SIG-M5 (cell line): Measurements from ENCODE around the gene POLD4.

ENCODE experiments used
- DNase-seq: peaks from one replicate; lab custom pipeline; 2025; lab: John Stamatoyannopoulos, UW

The POLD4 gene

DNA sequence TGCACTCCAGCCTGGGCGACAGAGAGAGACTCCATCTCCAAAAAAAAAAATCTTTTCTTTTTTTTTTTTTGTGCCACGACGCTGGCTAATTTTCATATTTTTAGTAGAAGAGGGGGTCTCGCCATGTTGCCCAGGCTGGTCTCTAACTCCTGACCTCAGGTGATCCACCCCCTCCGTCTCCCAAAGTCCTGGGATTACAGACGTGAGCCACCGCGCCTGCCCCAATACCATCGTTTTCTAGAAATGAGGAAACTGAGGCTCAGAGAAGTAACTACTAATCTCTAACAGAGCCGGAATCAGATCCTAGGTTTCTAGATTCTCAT, 36.5 kb downstream of the POLD4 start:
- DNase-seq, result no peak

DNA sequence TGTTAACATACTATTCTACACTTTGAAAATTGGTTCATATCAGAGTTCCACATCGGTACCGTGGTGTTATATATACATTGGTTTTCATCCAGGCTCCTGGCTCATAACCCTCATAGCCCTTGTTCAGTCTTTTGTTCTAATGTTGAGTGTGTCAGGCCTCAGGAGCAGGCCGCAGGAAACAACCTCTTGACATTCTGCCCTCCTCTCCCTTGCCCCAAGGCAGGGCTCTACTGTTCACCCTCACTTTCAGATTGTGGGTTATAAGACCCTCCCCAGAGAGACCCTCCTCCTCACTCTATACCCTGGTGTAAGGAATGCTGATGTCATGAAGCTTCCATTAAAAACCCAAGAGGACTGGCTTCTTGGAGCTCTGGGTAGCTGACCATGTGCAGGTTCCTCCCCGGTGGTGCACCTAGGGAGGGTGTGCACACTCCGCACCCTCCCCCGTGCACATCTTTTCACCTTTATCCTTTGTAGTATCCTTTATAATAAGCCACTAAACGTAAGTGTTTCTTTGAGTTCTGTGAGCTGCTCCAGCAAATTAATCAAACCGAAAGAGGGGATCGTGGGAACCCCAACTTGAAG, 37.9 kb downstream of the POLD4 start:
- DNase-seq, result no peak

DNA sequence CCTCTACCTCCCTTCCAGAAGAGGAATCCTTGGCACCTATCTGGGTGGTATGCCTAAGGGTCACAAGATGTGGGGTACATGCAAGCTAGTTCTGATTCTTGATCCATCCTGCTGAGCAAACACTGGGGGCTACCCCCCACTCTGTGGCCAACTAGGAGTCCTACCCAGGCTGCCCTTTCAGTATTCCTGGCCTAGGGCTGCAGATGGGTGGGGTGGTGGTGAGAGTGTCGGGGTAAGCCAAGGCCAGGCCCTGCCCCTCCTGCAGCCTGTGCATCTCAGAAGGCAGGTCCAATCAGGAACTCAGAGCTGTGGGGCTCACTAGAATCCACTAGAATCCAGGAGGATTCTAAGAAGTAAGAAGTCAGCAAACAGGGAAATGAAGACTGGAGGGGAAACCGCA, 39.1 kb downstream of the POLD4 start:
- DNase-seq, result no peak

DNA sequence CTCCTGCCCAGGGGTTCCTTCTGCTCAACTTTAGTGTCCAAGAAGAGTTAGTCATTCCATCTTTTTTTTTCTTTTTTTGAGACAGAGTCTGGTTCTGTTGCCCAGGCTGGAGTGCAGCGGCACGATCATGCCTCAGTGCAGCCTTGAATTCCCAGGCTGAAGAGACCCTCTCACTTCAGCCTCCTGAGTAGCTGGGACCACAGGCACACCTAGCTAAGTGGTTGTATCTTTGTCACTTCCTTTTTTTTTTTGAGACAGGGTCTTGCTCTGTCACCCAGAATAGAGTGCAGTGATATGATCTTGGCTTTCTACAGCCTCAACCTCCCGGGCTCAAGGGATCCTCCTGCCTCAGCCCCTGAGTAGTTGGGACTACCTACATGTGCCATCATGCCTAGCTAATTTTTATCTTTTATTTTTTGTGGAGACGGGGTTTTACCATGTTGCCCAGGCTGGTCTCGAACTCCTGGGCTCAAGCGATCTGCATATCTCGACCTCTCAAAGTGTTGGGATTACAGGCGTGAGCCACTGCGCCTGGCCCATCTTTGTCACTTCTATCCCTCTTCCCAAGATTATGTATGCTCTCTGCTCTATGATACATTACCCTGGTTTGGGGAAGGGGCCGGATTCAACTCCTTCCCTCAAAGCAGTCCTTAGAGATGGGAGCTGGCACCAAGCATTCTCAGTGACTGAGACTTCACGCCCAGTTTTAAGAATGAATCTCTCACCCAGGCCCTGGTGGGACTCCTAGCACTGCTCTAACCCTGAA, 40.0 kb downstream of the POLD4 start:
- DNase-seq, result no peak

DNA sequence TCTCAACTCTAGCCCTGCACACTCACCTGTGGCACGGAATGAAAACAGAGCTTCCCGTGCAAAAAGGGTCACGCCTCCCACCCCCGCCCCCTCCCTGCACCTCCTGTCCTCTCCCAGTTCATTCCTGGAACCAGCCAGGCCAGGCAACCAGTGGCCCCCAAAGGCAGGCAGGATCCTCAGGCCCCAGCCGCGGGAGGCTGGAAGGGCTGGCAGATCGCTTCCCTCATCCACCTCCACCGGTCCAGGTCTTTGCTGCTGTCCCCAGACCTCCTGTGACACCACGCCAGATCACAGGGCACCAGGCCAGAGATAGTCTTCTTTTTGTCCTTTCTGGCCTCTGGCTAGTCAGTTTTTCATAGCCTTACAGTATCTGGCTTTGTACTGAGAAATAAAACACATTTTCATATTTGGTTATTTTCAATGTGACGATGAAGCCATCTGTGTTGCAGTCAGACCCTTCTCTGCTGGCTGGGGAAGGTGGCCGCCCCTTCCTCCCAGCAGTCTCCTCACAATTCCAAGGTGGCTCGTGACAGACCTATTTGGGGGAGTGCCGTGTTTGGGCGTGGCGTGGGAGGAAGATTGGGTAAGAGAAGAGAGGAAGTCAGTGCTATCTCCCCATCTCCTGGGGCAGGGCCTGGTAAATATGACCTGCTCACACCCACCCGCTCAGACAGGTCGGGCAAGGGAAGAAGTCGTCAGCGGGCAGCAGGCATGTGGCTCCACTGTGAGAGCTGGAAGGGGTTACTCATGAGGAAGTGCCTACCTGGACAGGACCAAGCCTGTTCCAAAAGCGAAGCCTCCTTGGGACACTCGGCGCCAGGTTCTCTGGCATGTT, 40.9 kb downstream of the POLD4 start:
- no peak for DNase-seq

DNA sequence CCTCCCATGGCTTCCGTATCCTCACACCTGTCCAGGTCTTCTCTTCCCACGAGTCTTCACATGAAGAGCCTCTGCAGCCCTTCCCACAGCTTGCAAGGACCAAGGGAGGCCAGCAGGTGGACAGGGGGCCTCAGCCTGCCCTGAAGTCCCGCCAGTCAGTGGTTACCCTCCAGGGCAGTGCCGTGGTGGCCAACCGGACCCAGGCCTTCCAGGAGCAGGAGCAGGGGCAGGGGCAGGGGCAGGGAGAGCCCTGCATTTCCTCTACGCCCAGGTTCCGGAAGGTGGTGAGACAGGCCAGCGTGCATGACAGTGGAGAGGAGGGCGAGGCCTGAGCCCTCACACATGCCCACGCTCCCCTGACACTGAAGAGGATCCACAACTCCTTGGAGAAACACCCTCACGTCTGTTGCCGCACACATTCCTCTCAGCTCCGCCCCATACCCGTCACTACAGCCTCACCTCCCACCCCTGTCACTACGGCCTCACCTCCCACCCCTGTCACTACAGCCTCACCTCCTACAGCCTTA, 41.7 kb downstream of the POLD4 start:
- DNase-seq, result no peak

DNA sequence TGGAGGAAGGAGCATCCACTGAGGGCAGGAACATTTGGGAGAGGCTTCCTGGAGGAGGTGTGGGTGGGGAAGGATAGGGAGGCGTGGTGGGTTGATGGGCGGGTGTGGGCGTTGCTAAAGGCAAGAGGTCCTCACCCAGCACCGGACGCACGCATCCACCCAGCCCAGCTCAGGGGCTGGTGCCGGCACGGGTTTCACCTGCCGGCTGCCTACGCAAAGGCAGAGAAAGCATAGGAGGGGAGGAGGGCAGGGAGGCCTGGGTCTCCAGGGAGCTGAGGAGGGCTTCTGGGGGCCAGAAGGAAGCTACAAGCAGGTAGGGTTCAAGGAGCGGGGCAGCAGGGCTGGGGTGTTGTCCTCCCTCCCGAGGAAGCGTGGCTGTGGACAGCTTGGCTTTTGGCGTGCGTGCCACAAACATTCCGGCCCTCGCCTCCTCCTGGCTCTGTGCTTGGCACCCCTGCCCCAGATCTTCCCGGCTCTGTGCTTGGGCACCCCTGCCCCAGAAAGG, 42.2 kb downstream of the POLD4 start:
- DNase-seq, result no peak

DNA sequence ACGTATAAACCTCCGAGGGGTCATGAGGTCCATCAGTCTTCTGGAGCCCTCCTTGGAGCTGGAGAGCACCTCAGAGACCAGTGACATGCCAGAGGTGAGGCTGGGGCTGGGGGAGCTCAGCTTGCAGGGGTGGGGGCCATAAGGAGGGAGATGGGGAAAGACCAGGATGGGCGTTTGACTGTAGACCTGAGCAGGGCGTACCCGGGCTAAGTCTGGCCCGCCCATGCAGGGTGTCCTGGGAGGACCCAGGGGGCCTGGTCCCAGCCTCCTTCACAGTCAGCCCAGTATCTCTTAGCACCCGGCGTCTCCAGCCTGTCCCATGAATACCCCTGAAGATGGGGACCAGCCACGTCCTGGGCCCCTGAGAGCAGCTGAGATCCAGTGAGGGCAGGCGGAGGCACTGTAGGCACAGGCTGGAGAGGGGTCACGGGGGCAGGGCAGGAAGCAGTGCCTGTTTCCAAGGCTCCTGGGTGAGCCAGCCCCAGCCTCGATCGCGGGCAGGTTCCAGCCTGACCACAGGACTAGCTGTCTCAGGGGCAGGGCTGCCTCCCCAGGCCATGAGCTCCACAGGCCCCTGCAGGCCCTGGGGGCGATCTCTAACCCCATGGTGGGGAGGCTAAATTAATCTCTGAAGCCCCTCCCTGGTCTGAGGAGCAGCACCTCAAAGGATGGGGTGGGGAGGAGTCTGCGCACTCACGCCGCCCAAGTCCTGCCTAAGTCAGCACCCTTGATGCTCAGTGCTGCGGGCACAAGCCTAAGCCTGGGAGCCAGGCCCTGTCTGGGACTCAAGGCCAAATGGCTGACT, 42.9 kb downstream of the POLD4 start:
- no peak for DNase-seq

DNA sequence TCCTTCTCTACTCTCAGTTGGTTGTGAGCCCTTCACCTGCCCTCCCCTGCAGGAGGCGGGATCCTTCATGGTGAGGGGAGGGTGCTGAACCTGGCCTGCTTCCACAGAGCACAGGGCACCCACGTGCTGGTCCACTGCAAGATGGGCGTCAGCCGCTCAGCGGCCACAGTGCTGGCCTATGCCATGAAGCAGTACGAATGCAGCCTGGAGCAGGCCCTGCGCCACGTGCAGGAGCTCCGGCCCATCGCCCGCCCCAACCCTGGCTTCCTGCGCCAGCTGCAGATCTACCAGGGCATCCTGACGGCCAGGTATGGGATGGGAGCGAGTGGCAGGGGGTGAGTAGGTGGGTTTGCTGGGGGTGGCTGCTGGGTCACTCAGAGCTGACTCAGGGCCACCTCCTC, 43.7 kb downstream of the POLD4 start:
- DNase-seq, result no peak

DNA sequence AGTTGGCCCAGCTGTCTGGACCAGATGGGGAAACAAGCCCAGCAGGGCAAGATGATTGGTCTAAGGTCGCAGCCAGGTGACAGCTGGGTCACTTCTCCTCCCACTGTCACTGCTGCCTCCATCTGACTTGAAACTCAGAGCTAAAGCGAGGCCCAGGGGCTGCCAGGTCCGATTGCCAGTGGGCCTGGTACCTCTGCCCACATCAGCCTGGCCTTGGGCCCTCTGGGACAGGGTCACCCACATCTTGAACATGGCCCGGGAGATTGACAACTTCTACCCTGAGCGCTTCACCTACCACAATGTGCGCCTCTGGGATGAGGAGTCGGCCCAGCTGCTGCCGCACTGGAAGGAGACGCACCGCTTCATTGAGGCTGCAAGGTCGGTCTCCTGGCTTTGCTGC, 44.2 kb downstream of the POLD4 start:
- DNase-seq, result no peak

DNA sequence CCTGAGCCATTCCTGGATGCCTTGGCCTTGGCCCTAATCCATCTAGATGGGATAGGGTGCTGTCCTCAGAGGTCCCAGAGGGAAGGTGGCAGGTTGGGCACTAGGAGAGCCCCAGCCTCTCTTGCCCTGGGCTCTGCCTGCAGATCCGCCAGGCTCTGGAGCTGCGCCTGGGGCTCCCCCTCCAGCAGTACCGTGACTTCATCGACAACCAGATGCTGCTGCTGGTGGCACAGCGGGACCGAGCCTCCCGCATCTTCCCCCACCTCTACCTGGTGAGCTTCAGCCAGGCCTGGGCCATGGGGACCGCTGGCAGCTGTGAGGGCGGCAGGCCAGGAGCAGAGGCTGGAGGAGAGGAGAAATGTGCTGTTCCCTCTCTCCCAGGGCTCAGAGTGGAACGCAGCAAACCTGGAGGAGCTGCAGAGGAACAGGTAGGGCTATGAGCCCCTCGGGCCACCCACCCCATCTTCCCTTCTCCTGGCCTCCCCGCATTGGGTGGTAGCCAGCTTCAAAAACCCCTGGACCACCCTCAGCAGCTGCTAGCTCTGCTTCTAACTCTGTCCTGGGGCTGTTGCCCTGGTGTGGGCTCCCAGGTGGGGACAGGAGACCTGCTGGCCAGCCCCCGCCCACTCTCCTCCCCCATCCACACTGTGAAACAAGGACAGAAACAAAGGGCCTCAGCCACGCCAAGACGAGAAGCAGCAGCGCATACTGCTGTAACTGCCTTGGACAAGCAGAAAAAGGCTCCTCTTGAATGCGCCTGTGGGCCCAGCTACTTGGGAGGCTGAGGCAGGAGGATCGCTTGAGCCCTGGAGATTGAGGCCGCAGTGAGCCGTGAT, 45.1 kb downstream of the POLD4 start:
- DNase-seq, result no peak

DNA sequence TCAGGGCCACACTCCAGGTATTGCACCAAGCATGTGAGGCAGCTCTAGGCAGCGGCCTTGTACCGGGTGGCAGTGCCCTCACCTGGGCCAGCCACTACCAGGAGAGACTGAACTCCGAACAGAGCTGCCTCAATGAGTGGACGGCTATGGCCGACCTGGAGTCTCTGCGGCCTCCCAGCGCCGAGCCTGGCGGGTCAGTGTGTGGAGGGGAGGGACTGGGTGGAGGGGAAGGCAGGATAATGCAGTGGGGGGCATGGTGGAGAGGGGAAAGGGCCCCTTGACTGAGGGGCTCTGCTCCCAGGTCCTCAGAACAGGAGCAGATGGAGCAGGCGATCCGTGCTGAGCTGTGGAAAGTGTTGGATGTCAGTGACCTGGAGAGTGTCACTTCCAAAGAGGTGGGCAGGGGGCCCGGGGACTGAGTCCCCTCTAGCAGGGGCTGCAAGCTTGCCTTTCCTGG, 45.8 kb downstream of the POLD4 start:
- no peak for DNase-seq

DNA sequence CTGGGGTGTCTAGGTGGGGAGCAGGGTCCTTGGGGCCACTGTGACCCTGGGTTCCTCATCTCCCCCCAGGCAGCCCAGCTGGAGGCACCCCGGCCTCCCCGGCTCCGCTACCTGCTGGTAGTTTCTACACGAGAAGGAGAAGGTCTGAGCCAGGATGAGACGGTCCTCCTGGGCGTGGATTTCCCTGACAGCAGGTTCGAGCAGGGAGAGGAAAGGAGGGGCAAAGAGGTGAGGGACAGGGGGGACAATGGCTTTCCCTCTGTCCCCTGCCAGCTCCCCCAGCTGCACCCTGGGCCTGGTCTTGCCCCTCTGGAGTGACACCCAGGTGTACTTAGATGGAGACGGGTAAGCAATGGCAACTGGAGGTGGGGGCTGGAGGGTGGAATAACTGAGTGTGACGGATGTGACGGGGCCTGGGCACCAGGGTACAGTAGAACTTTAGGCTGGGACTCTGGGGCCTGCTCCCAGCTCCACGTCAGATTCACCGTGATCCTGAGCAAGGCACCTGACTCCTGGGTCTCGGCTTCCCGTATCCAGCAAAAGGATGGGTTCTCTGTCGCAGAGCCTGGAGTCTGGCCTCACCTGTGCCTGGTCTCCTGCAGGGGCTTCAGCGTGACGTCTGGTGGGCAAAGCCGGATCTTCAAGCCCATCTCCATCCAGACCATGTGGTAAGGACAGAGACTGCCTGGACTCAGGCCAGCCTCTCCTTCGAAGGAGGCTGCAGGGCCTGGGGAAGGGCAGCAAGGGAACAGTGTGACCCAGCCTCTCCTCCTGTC, 46.4 kb downstream of the POLD4 start:
- no peak for DNase-seq

DNA sequence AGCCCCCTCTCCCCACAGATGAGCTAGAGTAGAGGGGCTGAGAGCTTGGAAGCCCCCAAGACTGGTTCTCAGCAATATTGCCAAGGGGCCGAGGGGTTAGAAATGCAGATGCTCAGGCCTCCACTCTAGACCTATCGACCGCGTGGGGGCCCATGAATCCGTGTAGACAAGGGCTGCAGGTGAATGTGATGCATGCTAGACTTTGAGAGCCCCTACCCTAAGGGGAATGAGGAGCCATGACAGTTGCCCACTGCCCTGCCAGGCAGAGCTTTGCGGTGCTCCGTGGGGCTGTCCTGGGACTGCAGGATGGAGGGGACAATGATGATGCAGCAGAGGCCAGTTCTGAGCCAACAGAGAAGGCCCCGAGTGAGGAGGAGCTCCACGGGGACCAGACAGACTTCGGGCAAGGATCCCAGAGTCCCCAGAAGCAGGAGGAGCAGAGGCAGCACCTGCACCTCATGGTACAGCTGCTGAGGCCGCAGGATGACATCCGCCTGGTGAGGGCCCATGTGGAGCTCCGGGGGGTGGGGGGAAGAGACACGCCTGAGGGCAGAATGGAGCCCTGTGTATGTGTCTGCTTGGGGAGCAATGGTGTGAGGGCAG, 48.7 kb downstream of the POLD4 start:
- DNase-seq, result no peak

DNA sequence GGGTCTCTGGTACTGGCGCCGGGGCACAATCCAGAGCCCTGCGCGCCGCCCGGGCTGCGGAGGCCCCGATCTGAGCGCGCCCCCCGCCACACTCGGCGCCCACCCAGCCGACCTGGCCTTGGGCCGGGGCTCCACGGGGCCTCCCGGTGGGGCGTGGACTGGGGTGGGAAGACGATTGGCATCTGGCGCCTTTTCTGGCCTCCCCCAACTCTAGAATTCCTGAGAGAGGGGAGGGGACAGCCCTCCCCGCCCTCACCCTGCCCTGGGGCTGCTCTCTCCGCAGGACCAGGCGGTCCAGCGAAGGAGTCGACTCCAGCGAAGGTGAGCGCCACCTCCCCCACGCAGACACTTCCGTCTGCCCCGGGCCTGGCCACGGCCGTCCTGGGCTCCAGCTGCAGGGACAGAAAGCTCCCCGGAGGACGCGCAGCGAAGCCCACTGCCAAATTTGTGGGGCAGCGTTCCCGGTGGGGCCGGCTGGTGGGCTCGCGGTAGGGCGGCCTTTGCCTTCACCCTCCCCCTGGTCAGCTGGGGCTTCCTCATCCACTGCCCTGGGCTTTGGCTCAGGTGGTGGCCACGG, 49.4 kb downstream of the POLD4 start:
- DNase-seq, result no peak

DNA sequence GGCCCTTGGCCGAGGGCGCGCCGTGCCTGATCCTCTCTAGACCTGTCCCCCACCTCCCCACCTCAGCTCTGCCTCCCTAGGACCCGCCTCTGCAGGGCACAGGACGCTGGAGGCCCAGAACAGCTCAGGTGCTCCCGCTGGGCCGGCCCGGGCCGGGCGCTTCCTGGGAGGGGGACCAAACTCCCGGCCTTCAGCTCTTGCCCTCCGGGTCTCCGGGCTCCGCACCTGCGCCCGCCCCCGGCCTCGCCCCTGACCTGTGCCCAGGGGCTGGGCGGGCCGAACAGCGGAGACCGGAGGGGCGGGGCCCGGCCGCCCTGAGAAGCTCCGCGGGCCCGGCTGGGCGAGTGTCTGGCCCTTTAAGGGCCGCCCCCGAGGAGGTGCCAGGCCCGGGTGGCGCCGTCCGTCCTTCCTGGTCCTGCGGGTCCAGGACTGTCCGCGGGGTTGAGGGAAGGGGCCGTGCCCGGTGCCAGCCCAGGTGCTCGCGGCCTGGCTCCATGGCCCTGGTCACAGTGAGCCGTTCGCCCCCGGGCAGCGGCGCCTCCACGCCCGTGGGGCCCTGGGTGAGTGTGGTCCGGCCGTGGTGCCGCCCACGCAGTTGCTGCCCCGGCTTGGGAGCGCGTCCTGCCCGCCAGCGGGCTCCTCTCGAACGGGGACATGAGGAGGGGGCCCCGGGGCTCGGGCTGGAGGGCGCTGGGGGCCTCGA, 50.1 kb downstream of the POLD4 start, which contains the start of gene SSH3:
Gene SSH3, plus strand, starts transcription at position 399 of the 703 bp plus-strand sequence. Its CDS starts 96 bp downstream, at position 495.
- DNase-seq, result no peak

DNA sequence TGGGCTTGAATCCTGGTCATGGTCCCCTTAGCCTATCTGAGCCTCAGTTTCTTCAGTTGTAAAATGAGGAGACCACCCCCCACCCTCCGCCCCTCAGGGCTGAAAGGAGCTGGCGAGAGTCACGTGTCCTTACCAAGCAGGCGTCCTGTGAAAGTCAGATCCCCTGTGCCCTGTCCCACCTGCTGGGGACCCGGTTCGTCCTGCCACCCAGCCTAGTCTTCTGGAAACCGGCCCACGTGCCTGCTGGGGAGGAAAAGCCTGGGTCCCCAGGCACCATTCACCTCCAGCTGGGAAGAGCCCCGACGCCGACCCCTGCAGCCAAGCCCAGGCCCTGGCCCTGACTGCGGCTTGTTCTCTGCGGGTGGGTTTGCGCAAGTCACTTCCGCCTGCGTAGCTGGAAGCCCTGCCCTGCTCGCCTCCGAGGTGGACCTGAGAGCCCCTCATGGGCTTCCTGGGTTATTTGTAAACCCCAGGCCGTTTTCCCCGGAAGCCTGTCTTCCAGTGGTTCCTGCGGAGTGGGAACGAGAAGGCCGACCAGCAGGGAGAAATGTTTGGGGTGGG, 50.7 kb downstream of the POLD4 start:
- no peak for DNase-seq

DNA sequence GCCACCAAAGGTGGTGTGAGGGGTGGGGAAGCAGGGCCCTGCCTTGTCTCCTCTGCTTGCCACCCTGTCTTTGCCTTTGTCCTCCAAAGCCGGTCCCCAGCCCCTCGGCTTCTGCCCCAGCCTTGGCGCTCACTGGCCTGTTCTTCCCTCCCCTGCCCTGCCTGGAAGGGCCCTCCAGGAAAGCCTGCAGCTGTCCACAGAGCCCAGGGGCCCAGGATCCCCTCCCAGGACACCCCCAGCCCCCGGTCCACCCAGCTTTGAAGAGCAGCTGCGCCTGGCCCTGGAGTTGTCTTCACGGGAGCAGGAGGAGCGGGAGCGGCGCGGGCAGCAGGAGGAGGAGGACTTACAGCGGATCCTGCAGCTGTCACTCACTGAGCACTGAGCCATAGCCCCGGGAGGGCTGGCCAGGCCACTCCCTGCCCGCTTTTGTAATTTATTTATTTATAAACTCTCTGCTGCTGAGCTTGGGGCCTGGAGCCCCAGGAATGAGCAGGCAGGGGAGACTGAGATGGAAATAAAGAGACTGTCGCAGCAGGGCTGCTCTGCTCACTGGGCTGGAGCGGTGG, 51.3 kb downstream of the POLD4 start:
- no peak for DNase-seq
